Posterior vena cava (tissue), 2 donors: Measurements from ENCODE around the gene ANP32D. TPM values are rescaled to one million over a fixed set of nuclear protein-coding genes. Genes with fewer than 3 reads are reported as not detected.
"Not testable (repeated sequence)": the region's sequence is repeated elsewhere in the genome, so short reads cannot be mapped to it uniquely, and the experiment has no call there.

ENCODE experiments used
- DNase-seq: peaks from one replicate; pipeline ENCODE4 v3.0.0-alpha.2; 2020; ENCODE audit warnings: low spot score
- intact Hi-C, 2 donors: fragments of 100-400 bp; cut with DNase I; formaldehyde crosslinking; loops; one replicate each; pipeline versions ENCODE4 v1.14.1 to v1.14.2; 2022 to 2023
- long read RNA-seq, 2 donors: library from polyadenylated mRNA; unstranded; transcript quantifications; one replicate each; pipeline ENCODE4 v2.0.0, GENCODE V29; 2020 to 2021
- total RNA-seq, 2 donors: library from RNA; stranded (reverse); fragmentation: NEBNext Ultra II Directional; extraction: Animal tissue kit (Norgen Biotek cat#: 25700); gene quantifications; one replicate each; pipeline ENCODE4 v1.2.1, GENCODE V29; 2021
- donor health status: DM: yes; HTN: yes; CAD: no.
- donor health status: DM: yes; HTN: yes; CAD: no.

ANP32D gene
- total RNA-seq = under 1 TPM in 1 of 2 donors, not detected in 1; 0.24 TPM
- long read RNA-seq, donor 1 = 0 reads
- long read RNA-seq, donor 2 = 0 reads

GRCh38 chr12:48472259-48472658 lies at the start of gene ANP32D:
TSS of gene ANP32D (plus strand) at chr12:48472559. CDS start at chr12:48472665, 106 bp downstream.
- no peak for DNase-seq
- intact Hi-C loops = no loop called here

- intact Hi-C loops = no loop called here
- DNase-seq = no peak
Measured at GRCh38 chr12:48423171-48423570, 49.2 kb upstream of the ANP32D start.

- intact Hi-C loops = no loop called here
- no peak for DNase-seq
Measured at GRCh38 chr12:48424644-48425043, 47.7 kb upstream of the ANP32D start.

- DNase-seq, intact Hi-C loops: not testable (repeated sequence)
Measured at GRCh38 chr12:48434016-48434415, 38.3 kb upstream of the ANP32D start.

- intact Hi-C loops = no loop called here
- DNase-seq = no peak
Measured at GRCh38 chr12:48441069-48441468, 31.3 kb upstream of the ANP32D start.

GRCh38 chr12:48442179-48442847 lies 30.0 kb upstream of the ANP32D start:
- intact Hi-C loops = no loop called here
- DNase-seq = no peak

- DNase-seq = no peak
- intact Hi-C loops = no loop called here
Measured at GRCh38 chr12:48445538-48445937, 26.8 kb upstream of the ANP32D start.

GRCh38 chr12:48446161-48446776 lies 26.1 kb upstream of the ANP32D start:
- DNase-seq = no peak
- intact Hi-C loops = no loop called here

- intact Hi-C loops = no loop called here
Measured at GRCh38 chr12:48447755-48448154, 24.6 kb upstream of the ANP32D start.

GRCh38 chr12:48451372-48451771 lies 21.0 kb upstream of the ANP32D start:
- DNase-seq = no peak
- intact Hi-C loops = loop anchor here in 1 of 2 donors (10.0 kb wide), 1 partner anchor 97 kb away; the partner anchor contains the start of gene ZNF641

More at GRCh38 chr12:48447755-48448154, 24.6 kb upstream of the ANP32D start:
- DNase-seq = no peak

GRCh38 chr12:48452961-48453360 lies 19.4 kb upstream of the ANP32D start:
- DNase-seq = not testable (repeated sequence)
- intact Hi-C loops = loop anchor here in 1 of 2 donors (10.0 kb wide), 1 partner anchor 98 kb away; the partner anchor contains the start of gene ZNF641

- intact Hi-C loops = loop anchor here in 1 of 2 donors (10.0 kb wide), 1 partner anchor 100 kb away; the partner anchor contains the start of gene ZNF641
- DNase-seq = no peak
Measured at GRCh38 chr12:48454667-48455066, 17.7 kb upstream of the ANP32D start.

- intact Hi-C loops = loop anchor here in 1 of 2 donors (10.0 kb wide), 1 partner anchor 100 kb away; the partner anchor contains the start of gene ZNF641
- no peak for DNase-seq
Measured at GRCh38 chr12:48455116-48455515, 17.2 kb upstream of the ANP32D start.

- no peak for DNase-seq
- intact Hi-C loops = loop anchor here in 1 of 2 donors (10.0 kb wide), 1 partner anchor 104 kb away; the partner anchor contains the start of gene ZNF641
Measured at GRCh38 chr12:48459259-48459658, 13.1 kb upstream of the ANP32D start.

- intact Hi-C loops, DNase-seq: not testable (repeated sequence)
Measured at GRCh38 chr12:48469027-48469426, 3.3 kb upstream of the ANP32D start.

GRCh38 chr12:48473061-48473460 lies 702 bp downstream of the ANP32D start:
- DNase-seq = no peak
- intact Hi-C loops = no loop called here

- intact Hi-C loops, DNase-seq: not testable (repeated sequence)
Measured at GRCh38 chr12:48474497-48474896, 2.1 kb downstream of the ANP32D start.

- DNase-seq = no peak
- intact Hi-C loops = no loop called here
Measured at GRCh38 chr12:48482198-48482597, 9.8 kb downstream of the ANP32D start, which contains the start of gene C12orf54. TSS of gene C12orf54 (plus strand) at chr12:48482498. CDS start at chr12:48483297, 799 bp downstream.

- DNase-seq = no peak
- intact Hi-C loops = no loop called here
Measured at GRCh38 chr12:48482930-48483329, 10.6 kb downstream of the ANP32D start.

- DNase-seq = no peak
- intact Hi-C loops = no loop called here
Measured at GRCh38 chr12:48486261-48486660, 13.9 kb downstream of the ANP32D start.
